Measurements from ENCODE around the gene PIAS4. TPM values are rescaled to one million over a fixed set of nuclear protein-coding genes. Genes with fewer than 3 reads are reported as not detected.

Gene PIAS4
- total and polyA plus RNA-seq, 10 of the 15 experiments (the other 5 are each of a cell fraction or from before 2014, with no cell fraction given), result 0.13 to 25.1 (median 11.3) TPM

GRCh38 chr19:3987619-3988371 is 19.7 kb upstream of the PIAS4 start:
- intact Hi-C loops (cut with micrococcal nuclease; ENCODE audit: unreplicated experiment), result loop anchor here (2.0 to 5.0 kb wide), 5 partner anchors 80 to 415 kb away; partner anchors contain the start of genes CHAF1A, MAP2K2, SH3GL1 and ZBTB7A
- peaks cover 12 to 13% of the 10 kb centered on the region in 2 experiments for H3K36me3 ChIP-seq (ENCODE audit: control insufficient read depth in 2 of 2, insufficient read depth in 2 of 2, low read length in 1 of 2)
- FAIRE-seq (no peak), DNase-seq (ENCODE audit: low read depth, low spot score) (peak; percentile 70), ATAC-seq (peak; percentile 23)
- ChIA-PET POLR2A (interaction anchor here (0.6 to 2.1 kb wide), 19 partner anchors 9 to 1936 kb away, joined by 3 to 20 read pairs (median 6); partner anchors contain the start of genes DAPK3, EBI3 and PIAS4), SMC1A (ENCODE audit: uncharacterized antibody, unreplicated experiment) (interaction anchor here (0.6 to 2.8 kb wide), 15 partner anchors 10 to 352 kb away, joined by 3 to 26 read pairs (median 4); partner anchors contain the start of genes DAPK3, EBI3, MRPL54 and PIAS4), CTCF (interaction anchor here (0.6 to 4.8 kb wide), 34 partner anchors 9 to 850 kb away, joined by 3 to 66 read pairs (median 4); partner anchors contain the start of genes DAPK3, EBI3, MRPL54 and PIAS4), RAD21 (ENCODE audit: unreplicated experiment) (interaction anchor here (0.6 to 1.8 kb wide), 24 partner anchors 17 to 1299 kb away, joined by 3 to 15 read pairs (median 4); partner anchors contain the start of genes APBA3, DAPK3, EBI3 and MRPL54)
- BruUV-seq (replicated peaks), result no TSS peak
- no peaks in the 10 kb centered on the region for H3K9me3 ChIP-seq (replicated peaks; ENCODE audit: control insufficient read depth, insufficient read depth, low read length)
- peak overlapping the region; percentile 91 for H2AFZ ChIP-seq (ENCODE audit: control insufficient read depth, low read depth, low read length)
- peaks cover 27% of the 10 kb centered on the region for H3K79me2 ChIP-seq (ENCODE audit: control insufficient read depth, insufficient read depth, low read length)
- H4K20me1 ChIP-seq (ENCODE audit: control insufficient read depth, insufficient read depth), result peaks cover 15% of the 10 kb centered on the region; the same call in 1 of the 2 replicates
- WGBS (ENCODE audit: insufficient coverage, insufficient replicate concordance, low lambda C conversion rate, missing lambda C conversion rate), result under 1% methylated on average over 28 of the region's 30 CpGs
- H3K4me1 ChIP-seq (ENCODE audit: control insufficient read depth, insufficient read depth, low read length), result peaks cover 21% of the 10 kb centered on the region
- H3K27me3 ChIP-seq (replicated peaks in 1 of 2; ENCODE audit: control insufficient read depth in 2 of 2, insufficient read depth in 2 of 2, low read length in 1 of 2), result no peaks in the 10 kb centered on the region
- H3K4me3 ChIP-seq, result peak overlapping the region; percentile 97
- in situ Hi-C loops (cut with MboI), result loop anchor here (5.0 kb wide), 1 partner anchor 195 kb away; the partner anchor contains the start of genes ANKRD24 and SIRT6
- peak overlapping the region; percentile 99 for H3K4me2 ChIP-seq (ENCODE audit: control insufficient read depth, insufficient read depth)
- H3K27ac ChIP-seq (ENCODE audit: control insufficient read depth, insufficient read depth), result peak overlapping the region; percentile 88
- H3K9ac ChIP-seq (ENCODE audit: control insufficient read depth, insufficient read depth, low read length), result peak overlapping the region; percentile 47
- TF ChIP-seq GATAD2B (conservative IDR thresholded peaks at IDR 0.05; ENCODE audit: low read depth) (no peak), CTCF (IDR thresholded peaks at IDR 0.05 in 2 of 3, conservative IDR thresholded peaks at IDR 0.05 in 1 of 3; ENCODE audit: control insufficient read depth in 2 of 3, extremely low read depth in 1 of 3, insufficient read depth in 1 of 3, low read depth in 3 of 3, low read length in 3 of 3) (peak; percentile 78 to 95 (median 79)), E2F8 (IDR thresholded peaks at IDR 0.05; ENCODE audit: low read depth, partially characterized antibody) (no peak), YY1 (IDR thresholded peaks at IDR 0.05; ENCODE audit: low read depth, low read length) (peak; percentile 62), NKRF (conservative IDR thresholded peaks at IDR 0.05) (no peak), KLF5 (IDR thresholded peaks at IDR 0.05; ENCODE audit: partially characterized antibody) (no peak), RELB (IDR thresholded peaks at IDR 0.05; ENCODE audit: low read depth) (0 out of 2 replicates have a peak, but pooled peaks have one; percentile 50), SKIL (IDR thresholded peaks at IDR 0.05; ENCODE audit: low read depth, poor library complexity, severe bottlenecking) (peak; percentile 18), CREB1 (IDR thresholded peaks at IDR 0.05; ENCODE audit: low read depth) (0 out of 2 replicates have a peak, but pooled peaks have one; percentile 49)
